ENCODE data around the gene HNRNPC.
"Not testable (repeated sequence)": the region's sequence is repeated elsewhere in the genome, so short reads cannot be mapped to it uniquely, and the experiment has no call there.

Gene HNRNPC

GRCh38 chr14:21244544-21244943, 24.7 kb downstream of the HNRNPC start:
- DNase-seq (ENCODE audit: low read depth in 2 of 2), result no peak

GRCh38 chr14:21241218-21241819, 27.9 kb downstream of the HNRNPC start:
- no peak for DNase-seq (ENCODE audit: low read depth in 2 of 2)

GRCh38 chr14:21240417-21240816, 28.8 kb downstream of the HNRNPC start:
- DNase-seq (ENCODE audit: low read depth in 2 of 2), result no peak

GRCh38 chr14:21238823-21239518, 30.3 kb downstream of the HNRNPC start:
- DNase-seq (ENCODE audit: low read depth in 2 of 2), result no peak

GRCh38 chr14:21236948-21237797, 32.1 kb downstream of the HNRNPC start:
- no peak for DNase-seq (ENCODE audit: low read depth in 2 of 2)

GRCh38 chr14:21234112-21234511, 35.1 kb downstream of the HNRNPC start:
- DNase-seq (ENCODE audit: low read depth in 2 of 2), result no peak

- DNase-seq (ENCODE audit: low read depth in 2 of 2), result no peak
Measured at GRCh38 chr14:21233457-21234076, 35.7 kb downstream of the HNRNPC start.

- DNase-seq (ENCODE audit: low read depth in 2 of 2), result no peak
Measured at GRCh38 chr14:21231020-21231652, 38.1 kb downstream of the HNRNPC start.

- no peak for DNase-seq (ENCODE audit: low read depth in 2 of 2)
Measured at GRCh38 chr14:21229821-21230220, 39.4 kb downstream of the HNRNPC start.

- no peak for DNase-seq (ENCODE audit: low read depth in 2 of 2)
Measured at GRCh38 chr14:21227981-21228380, 41.3 kb downstream of the HNRNPC start.

GRCh38 chr14:21227150-21227549, 42.1 kb downstream of the HNRNPC start:
- DNase-seq (ENCODE audit: low read depth in 2 of 2), result no peak

GRCh38 chr14:21226467-21226866, 42.8 kb downstream of the HNRNPC start:
- no peak for DNase-seq (ENCODE audit: low read depth in 2 of 2)

GRCh38 chr14:21225164-21225563, 44.1 kb downstream of the HNRNPC start:
- not testable (repeated sequence) for DNase-seq (ENCODE audit: low read depth in 2 of 2)

GRCh38 chr14:21220874-21221477, 48.3 kb downstream of the HNRNPC start:
- no peak for DNase-seq (ENCODE audit: low read depth in 2 of 2)

- DNase-seq (ENCODE audit: low read depth in 2 of 2), result no peak
Measured at GRCh38 chr14:21219561-21220111, 49.6 kb downstream of the HNRNPC start.

- DNase-seq (ENCODE audit: low read depth in 2 of 2), result no peak
Measured at GRCh38 chr14:21219120-21219519, 50.1 kb downstream of the HNRNPC start.

GRCh38 chr14:21215879-21216251, 53.4 kb downstream of the HNRNPC start:
- no peak for DNase-seq (ENCODE audit: low read depth in 2 of 2)

- DNase-seq (ENCODE audit: low read depth in 2 of 2), result no peak
Measured at GRCh38 chr14:21215130-21215878, 53.9 kb downstream of the HNRNPC start.

- no peak for DNase-seq (ENCODE audit: low read depth in 2 of 2)
Measured at GRCh38 chr14:21213652-21214051, 55.6 kb downstream of the HNRNPC start.

GRCh38 chr14:21212824-21213223, 56.4 kb downstream of the HNRNPC start:
- not testable (repeated sequence) for DNase-seq (ENCODE audit: low read depth in 2 of 2)
